HG03457 (cell line): ENCODE results near the gene P2RX5.

Experiments used
- ATAC-seq: cut with Tn5 transposase; IDR thresholded peaks from one replicate; pipeline ENCODE4 v1.9.1; 2021; ENCODE audit warnings: moderate number of reproducible peaks; ENCODE audit not compliant: unreplicated experiment

P2RX5 gene

DNA sequence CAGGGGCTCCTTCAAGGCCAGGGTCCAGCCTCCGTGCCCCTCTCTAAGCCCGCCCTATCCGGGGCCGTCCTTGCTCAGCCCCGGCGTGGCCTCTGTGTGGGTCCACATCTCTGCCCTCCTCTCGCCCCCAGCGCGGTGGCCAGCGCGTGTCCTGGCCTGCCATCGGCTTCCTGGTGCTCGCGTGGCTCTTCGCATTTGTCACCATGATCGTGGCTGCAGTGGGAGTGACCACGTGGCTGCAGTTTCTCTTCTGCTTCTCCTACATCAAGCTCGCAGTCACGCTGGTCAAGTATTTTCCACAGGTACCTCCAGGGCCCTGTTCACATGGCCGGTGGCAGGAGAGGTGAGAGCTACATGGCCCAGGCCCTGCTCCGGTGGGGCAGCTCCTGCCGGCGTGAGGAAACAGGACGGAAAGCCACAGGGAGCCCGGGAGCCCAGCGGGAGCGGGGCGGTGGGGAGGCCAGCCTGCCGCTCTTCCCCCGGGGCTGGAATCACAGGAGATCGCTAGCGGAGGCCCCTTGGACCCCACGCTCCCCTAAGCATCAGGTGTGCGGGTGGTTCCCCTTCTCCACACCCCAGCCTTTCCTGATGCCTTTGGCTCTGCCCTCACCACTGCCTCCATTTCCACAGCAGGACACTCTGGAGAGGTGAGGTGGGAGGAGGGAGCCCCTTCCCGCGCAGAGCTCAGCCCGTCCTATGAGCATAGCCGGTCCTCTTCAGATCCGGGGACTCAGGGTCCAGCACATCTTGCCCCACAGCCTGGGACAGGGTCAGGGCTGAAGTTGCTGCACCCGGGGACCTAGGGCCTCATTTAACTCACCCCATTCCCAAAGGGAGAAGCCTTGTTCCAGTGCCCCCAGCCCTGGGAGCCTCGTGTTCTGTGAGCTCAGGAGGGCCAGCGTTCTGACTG is 37.8 kb downstream of the P2RX5 start:
- ATAC-seq: no peak

- no peak for ATAC-seq
Measured at GRCh38 chr17:3657588-3657869, 38.4 kb downstream of the P2RX5 start.

GRCh38 chr17:3656755-3657587 is 39.0 kb downstream of the P2RX5 start:
- no peak for ATAC-seq

- ATAC-seq: no peak
Measured at GRCh38 chr17:3656353-3656752, 39.6 kb downstream of the P2RX5 start.

GRCh38 chr17:3655766-3656165 is 40.2 kb downstream of the P2RX5 start:
- no peak for ATAC-seq

DNA sequence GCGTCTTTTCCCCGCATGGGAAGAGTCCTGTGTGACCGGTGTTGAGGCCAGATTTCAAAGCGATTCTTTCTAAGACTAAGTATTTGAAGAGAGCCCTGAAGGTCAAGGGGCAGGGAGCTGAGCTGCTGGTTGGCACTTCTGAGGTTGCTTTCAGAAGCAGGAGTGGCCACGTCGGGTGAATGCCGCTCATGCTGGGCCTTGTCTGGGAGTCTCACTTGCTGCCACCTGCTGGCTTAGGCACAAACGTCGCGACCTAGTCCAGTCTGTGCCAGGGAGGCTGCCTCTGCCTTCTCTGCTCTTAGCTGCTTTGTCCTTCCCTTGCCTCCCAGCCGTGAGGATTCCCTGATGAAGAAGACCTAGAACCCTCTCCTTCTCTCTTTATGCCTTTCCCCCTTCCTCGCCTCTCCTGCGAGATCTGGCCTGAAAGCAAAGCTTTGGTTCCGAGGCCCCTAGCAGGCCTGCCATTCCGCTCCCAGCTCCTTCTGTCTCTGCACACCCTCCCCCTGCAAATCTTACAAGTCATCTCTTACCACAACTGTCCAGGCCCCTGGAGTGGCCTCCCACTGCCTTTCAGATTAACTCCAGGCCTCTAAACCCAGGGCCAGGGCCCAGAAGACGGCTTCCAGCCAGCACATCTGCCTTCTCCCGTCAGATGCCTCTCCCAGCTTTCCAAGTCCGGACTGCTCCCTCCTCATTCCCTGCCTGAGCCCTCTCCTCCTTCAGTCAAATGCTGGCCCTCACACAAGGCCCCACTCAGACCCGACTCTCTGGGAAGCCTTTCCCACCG is 48.0 kb downstream of the P2RX5 start:
- no peak for ATAC-seq

DNA sequence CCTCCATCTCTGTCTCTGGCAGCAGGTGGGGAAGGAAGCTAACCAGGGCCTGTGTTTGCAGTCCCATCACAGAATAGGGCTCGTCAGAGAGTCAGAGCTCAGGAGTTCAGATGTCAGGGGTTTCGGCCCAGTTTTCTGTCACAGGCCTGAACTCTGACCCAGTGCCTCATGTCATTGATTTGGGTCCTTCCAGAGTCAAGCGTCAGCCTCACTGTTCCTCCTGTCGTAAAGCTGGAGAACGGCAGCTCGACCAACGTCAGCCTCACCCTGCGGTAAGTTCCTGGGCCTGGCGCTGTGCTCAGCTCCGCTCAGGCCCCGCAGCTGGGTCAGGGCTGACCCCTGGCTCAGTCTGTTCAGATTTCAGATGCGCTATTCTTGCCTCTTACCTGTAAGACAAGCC is 48.7 kb downstream of the P2RX5 start:
- no peak for ATAC-seq

DNA sequence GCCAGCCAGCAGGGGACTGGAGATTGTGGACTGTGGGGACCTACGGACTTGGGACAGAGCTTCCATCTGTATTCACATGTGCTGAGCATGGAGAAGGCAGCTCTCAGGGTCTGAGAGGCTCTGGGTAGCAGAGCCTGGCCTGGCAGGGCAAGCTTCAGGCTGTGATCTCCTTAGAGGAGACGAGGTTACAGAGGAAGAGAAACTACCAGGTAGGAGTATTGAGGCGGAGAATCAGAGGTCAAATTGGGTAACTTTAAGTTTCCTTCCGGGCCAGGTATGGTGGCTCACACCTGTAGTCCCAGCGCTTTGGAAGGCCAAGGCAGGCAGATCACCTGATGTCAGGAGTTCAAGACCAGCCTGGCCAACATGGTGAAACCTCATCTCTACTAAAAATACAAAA is 50.6 kb downstream of the P2RX5 start:
- ATAC-seq: no peak

DNA sequence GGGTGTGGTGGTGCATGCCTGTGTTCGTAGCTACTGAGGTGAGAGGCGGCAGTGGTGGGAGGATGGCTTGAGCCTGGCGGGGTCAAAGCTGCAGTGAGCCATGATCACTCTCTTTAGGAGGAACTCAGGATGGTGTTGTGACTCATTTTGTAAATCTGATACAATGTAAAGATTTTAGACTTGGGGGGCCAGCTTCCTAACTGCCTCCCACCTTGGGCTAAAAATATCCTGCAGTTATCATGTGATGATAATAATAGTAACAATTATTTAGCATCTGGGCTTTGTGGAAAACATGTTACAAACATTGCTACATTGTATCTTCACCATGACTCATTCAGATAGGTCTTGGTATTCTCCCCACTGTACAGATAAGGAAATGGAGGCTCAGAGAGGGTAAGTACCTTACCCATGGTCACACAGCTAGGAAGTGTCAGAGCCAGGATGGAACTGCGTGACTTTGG is 52.0 kb downstream of the P2RX5 start:
- no peak for ATAC-seq

DNA sequence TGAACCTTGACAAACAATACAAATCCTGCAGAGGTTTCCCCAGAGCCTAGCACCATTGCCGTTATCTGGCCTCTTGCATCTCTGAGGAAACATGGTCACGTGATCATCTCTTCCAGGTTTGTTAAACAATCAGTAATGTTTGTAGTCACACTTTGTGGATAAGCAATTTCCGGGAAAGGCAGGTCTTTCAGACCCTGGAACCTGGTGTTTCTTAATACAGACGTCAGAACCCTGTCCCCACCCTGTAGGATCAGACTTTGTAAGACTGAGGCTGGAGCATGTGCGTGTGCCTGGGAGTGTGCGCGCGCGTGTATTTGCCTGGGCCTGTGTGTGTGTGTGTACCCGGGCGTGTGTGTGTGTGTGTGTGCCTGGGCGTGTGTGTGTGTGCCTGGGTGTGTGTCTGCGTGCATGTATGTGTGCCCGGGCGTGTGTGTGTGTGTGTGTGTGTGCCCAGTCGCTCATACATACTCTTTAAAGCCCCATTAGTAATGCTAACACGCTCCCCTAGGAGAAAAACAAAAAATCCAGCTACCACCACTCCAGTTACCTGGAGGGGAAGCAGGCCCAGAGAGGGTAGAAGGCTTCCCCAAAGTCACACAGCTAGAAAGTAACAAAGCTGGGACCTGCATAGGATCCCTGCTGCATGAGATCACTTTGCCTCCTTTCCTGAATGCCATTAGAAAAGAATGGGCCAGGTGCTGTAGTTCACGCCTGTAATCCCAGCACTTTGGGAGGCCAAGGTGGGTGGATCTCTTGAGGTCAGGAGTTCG is 54.1 kb downstream of the P2RX5 start:
- ATAC-seq: no peak

DNA sequence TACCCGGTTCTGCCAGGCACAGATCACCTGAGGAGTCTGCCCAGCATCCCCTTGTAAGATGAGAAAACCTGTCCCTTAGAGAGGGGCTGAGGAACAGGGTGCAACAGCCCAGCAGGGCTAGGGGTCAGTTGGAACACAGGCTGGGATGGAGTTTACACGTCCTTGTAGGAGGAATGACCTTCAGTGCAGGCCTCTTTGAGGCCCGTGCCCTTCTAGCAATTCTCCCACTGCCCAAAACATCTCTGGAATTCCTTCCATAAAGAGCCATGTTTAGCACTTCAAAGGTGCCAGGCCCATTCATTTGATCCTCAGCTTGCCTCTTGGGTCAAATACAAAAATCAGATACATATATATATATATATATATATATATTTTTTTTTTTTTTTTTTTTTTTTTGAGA is 54.9 kb downstream of the P2RX5 start:
- ATAC-seq: no peak

- no peak for ATAC-seq
Measured at GRCh38 chr17:3639981-3640596, 55.9 kb downstream of the P2RX5 start.

- peak; percentile 8 for ATAC-seq
Measured at GRCh38 chr17:3636908-3637373, 59.0 kb downstream of the P2RX5 start.

DNA sequence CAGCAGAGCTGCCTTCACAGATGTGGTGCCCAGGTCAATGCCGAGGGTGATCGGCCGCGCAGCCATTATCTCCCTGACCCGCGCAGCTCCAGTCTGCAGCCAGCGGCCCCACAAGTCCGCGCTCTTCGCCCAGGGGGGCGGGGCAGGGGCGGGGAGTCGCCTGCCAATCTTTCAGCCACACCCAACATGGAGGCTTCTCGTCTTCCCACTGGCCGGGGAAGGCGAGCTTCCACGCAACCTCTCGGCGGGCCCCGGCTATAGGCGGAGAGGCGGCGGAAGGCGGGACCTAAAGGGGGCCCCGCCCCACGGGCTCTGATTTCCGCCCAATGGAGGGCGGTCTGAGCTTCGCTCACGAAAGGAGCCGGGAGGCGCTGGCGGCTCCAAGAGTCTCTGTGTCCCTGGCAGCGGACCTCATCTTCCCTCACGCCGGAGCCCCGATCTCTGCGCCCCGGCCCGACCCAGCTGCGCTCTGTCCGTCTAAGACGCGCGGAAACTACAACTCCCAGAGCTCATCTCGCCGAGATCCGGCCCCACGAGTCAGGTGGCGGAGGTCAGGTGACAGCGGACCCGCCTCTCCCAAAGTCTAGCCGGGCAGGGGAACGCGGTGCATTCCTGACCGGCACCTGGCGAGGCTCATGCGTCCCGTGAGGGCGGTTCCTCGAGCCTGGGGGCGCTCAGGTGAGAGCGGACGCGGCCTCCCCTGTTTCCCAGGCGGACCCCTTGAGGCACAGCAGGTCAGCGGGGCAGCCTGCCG is 59.6 kb downstream of the P2RX5 start, which contains the start of the genes CTNS and SHPK:
CTNS (plus strand) TSS at position 607 of the 754 bp plus-strand sequence. CDS start 3,447 bp downstream, outside the sequence.
SHPK (minus strand) TSS at position 97 of the 754 bp plus-strand sequence; CDS start at position 66, 31 bp downstream.
- peak; percentile 92 for ATAC-seq

DNA sequence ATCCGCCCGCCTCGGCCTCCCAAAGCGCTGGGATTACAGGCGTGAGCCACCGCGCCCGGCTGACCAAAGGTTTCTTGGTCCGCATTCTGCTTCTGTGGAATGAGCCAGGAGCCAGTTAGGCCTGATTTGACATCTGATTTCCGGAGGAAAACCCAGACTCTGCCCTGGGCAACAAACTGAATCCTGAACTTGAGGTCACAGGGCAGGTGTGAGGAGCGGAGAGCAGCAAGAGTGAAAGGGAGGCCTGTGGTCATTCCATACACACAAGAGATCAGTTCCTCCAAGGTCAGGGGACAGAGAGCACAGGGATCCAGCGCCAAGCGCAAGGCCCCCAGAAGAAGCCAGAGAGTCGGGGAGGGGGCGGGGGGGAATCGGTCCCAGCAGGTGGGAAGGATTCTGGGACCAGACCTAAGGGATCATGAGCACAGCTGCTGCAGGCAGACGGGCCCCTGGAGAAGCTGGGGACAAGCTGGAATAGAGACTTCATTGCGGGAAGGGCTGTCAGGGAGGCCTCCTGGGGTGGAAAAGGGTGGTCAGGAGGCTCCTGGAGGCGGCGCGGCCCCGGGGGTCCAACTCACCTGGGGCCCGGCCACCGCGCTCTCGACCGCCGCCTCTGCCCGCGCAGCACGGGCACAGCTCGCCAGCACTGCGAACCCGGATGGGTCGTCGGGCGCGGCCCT is 60.3 kb downstream of the P2RX5 start:
- ATAC-seq: no peak

GRCh38 chr17:3632287-3632686 is 63.7 kb downstream of the P2RX5 start:
- ATAC-seq: no peak

- no peak for ATAC-seq
Measured at GRCh38 chr17:3630781-3631180, 65.2 kb downstream of the P2RX5 start.

DNA sequence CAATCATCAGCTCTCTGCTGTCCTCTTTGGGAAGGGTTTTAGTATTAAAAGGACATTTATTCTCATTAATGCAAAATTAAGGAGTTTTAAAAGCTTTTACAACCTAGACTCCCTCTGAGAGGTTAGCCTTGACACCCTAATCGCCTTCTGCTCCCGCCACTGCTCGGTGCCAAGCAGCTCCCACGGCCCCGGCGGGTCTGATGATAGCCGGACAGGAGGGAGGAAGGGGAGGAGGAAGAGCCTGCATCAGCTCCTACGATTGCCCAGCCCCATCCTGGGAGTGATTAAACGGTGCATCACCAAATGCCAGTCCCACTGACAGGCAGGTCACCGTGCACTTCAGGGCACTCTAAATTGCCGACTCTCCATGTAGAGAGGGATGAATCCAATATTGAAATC is 68.2 kb downstream of the P2RX5 start:
- no peak for ATAC-seq
